Activated CD4-positive, alpha-beta T cell treated with anti-CD3 and anti-CD28 coated beads, Interleukin-2, amount 50 U/mL, for 48 hours (primary cell): ENCODE results near the gene LIN7B.

Experiments
- DNase-seq, 2 experiments: peaks; one replicate each; pipeline ENCODE4 v3.0.0-alpha.2; 2020

LIN7B gene

GRCh38 chr19:49097453-49098288 lies 16.5 kb upstream of the LIN7B start:
- DNase-seq, result peak; percentile 66 to 76

DNA sequence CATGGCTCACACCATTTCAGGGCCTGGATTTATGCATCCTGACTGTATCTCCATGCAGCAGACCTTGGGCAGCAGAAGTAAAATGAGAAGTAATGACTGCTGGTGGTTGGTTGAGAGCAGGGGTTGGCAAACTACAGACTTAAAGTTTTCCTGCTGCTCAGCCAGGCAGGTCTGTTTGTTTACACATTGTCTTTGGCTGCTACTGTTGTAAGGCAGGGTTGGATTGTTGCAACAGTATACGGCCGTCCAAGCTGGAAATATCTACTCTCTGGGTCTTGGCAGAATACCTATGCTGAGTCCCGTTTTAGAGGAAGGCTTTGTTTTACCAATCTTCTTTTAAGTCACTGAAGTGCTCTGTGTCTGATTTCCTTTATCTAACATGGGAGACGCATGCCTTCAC lies 15.4 kb upstream of the LIN7B start:
- DNase-seq, result no peak

GRCh38 chr19:49101160-49101559 lies 13.0 kb upstream of the LIN7B start:
- DNase-seq, result no peak

DNA sequence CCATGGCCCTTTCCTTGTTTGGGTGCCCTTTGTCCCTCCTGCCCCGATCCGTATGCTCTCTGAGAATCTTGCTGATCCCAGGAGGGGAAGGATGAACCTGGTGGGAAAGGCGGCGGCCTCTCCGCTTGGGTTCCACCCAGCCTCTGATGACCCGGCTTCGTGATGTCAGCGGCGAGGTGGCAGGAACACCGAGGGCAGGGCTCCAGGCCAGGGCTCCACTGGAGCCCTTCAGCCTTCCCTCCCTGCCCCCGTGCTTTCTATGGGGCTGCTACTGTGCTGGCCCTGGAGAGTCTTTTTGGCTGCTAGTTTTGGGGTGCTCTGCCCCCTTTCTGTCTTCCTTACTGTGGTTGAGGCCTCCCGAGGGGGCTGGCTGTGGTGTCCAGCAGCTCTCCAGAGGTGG lies 11.9 kb upstream of the LIN7B start:
- DNase-seq, result no peak

DNA sequence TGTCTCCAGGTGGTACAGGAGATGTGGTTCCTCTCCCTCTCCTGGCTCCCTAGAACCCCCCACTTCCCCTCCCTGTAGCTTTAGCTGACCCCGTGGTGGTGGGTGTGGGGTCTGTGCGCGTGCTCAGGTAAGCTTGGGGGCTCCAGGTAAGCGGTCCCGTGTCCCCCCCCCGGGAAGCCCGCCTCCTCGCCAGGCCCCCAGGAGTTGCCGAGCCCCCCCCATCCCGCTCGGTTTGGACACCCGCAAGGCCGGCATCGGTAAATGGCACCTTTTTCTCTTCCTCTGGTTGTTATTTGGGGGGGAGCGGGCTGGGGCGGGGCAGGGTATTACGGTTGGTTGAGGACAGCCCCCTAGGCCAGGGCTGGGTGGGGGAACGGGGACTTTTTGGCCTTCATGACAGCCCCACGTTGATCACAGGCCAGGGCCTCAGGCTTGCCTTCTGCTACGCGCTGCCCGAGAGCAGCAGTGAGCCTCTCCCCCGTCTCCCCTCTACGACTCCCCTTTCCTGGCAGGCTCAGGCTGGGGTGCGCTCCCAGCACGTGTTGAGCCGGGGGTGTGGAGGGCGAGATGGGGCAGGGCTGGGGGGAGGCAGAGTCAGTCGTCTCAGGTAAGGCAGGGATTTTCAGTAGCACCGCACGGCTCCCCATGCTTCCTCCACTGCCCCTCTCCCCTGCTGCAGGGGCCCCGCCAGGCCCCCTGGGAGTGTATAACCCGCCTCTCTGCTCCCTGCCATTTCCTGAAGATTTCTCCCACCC lies 10.7 kb upstream of the LIN7B start:
- DNase-seq, result no peak

DNA sequence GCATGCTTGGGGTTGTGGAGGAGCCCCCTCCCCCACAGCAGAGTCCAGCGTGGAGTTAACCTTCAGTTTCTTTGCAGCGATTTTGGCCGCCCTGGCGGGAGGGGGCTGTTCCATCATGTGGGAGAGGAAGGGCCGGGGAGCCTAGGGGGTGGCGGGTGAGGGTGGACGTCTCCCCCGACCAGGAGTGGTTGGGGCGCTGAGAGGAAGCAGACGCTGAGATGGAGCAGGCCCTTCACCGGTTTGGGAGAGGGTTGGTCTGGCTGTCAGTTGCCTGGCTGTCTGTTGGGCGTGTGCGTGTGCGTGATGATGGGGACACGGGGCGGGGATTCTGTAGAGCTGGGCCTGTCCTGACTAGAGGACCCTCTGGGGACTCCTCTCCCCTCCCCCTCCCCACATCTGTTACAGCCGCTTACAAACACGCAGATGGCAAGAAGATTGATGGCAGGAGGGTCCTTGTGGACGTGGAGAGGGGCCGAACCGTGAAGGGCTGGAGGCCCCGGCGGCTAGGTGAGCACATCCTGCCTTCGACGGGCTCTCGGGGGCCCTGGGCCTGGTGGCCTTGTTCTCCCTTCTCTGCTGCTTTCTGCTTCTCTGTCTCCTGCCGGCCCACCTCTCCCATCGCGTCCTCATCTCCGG lies 9.8 kb upstream of the LIN7B start:
- DNase-seq, result no peak

- peak; percentile 75 to 77 for DNase-seq
Observed at GRCh38 chr19:49106648-49107135, 7.5 kb upstream of the LIN7B start.

DNA sequence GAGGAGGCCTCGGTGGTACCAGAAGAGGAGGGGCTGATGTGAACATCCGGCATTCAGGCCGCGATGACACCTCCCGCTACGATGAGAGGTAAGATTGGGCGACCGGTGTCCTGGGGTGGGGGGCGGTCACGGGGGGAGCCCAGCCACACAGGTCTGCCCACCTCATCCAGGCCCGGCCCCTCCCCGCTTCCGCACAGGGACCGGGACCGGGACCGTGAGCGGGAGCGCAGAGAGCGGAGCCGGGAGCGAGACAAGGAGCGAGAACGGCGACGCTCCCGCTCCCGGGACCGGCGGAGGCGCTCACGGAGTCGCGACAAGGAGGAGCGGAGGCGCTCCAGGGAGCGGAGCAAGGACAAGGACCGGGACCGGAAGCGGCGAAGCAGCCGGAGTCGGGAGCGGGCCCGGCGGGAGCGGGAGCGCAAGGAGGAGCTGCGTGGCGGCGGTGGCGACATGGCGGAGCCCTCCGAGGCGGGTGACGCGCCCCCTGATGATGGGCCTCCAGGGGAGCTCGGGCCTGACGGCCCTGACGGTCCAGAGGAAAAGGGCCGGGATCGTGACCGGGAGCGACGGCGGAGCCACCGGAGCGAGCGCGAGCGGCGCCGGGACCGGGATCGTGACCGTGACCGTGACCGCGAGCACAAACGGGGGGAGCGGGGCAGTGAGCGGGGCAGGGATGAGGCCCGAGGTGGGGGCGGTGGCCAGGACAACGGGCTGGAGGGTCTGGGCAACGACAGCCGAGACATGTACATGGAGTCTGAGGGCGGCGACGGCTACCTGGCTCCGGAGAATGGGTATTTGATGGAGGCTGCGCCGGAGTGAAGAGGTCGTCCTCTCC lies 6.3 kb upstream of the LIN7B start:
- no peak for DNase-seq

GRCh38 chr19:49109051-49109450 lies 5.1 kb upstream of the LIN7B start:
- DNase-seq, result no peak

DNA sequence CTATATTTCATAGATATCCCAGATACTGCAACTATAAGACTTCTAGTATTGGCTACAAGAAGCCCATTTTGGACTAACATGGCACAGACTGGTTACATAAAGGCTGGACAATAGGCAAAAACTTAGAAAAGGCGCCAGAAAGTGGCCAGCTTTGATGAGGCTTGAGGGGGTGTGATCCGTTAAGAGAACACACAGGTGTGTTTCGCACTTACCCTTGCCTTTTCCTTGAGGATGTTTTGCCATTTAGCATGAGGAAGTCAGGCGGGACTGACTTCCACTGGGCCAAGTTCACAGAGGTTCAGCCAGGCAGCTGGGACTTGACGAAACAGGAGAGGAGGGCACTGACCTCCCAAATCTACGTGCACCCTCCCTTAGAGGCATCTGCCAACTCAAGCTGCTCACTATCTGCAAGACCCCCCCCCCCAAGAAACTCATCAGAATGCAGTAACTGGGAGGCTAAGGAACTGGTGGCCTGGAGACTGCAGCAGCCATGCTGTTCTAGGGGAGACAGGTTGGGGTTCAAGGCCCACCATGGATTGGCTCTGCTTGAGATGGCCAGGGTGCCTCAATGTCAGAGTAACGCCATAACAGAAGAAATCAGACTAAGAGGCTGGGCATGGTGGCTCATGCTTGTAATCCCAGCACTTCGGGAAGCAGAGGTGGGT lies 4.5 kb upstream of the LIN7B start:
- DNase-seq, result no peak

- no peak for DNase-seq
Observed at GRCh38 chr19:49110567-49110966, 3.6 kb upstream of the LIN7B start.

GRCh38 chr19:49111218-49111998 lies 2.8 kb upstream of the LIN7B start:
- DNase-seq, result no peak

DNA sequence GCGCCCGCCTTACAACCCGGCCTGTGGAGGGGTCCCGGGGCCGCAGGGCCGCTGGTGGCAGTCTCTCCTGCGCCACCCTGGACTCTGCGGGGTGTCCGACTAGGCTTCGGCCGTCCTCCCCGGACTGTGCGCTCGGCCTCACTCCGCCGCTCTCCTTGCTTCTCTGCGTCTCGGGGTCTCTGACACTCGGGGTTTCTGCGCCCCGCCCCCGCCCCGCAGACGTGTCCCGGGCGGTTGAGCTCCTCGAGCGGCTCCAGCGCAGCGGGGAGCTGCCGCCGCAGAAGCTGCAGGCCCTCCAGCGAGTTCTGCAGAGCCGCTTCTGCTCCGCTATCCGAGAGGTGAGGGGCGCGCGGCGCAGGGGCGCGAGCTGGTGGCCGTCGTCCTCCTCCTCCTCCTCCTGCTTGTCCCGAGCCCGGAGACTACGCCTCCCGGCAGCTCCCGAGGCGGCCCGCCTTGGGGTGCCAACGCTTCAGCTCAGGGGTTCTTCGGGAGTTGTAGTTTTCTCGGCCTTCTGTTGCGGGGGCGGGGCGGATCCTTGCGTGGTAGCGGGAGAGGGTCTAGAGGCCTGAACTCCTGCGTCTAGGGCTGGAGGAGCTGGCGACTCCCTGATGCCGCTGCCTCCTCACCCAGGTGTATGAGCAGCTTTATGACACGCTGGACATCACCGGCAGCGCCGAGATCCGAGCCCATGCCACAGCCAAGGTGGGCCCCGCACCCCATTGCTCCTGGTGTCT lies 627 bp downstream of the LIN7B start:
- DNase-seq, result peak; percentile 58 to 68

DNA sequence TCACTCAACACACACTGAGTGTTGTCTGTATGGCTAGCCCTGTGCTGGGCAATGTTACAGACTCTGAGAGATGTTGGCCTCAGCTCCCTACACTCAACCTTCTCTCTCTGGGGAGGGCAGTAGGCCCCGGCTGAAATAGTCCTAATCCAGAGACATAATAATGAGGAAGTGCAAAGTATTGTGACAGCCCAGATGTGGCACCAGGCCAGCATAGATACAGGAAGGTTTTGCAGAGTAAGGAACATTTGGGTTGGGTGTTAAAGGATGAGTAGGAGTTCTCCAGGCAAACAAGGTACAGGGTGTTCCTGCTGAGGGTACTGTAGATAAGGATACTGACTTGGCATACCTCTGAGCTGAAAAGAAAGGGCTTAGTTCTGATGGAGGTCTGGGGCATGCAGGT lies 2.4 kb downstream of the LIN7B start:
- DNase-seq, result no peak

DNA sequence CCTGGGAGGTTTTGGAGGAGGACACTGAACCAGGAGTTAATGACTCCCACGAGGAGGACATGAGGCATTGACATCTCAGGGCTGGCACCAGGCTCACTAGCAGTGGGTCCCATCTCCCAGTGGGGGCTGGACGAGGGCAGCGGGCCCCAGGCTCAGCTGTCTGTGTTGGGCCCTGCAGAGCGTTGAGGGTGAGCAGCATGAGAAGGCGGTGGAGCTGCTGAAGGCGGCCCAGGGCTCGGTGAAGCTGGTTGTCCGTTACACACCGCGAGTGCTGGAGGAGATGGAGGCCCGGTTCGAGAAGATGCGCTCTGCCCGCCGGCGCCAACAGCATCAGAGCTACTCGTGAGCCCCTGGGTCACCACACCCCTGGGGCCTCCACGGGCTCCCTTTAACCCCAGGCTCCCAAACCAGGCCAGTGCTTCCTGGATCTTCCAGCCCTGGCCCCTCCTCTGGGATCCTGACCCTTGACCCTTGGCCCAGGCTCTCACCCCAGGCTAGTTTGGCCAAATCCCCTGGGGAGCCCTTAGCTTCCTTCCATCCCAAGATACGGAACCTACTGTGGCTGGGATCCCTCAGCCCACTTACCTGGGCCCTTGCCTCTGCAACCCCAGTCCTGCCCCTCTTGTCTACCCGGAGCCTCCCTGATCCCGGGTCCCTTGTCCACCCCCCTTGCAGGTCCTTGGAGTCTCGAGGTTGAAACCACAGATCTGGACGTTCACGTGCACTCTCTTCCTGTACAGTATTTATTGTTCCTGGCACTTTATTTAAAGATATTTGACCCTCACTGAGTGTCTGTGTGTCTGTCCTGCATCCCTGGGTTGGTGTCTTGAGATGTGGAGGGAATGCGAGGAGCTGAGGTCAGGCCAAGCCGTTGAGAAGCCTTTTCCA lies 3.8 kb downstream of the LIN7B start:
- DNase-seq, result no peak

GRCh38 chr19:49118565-49119410 lies 4.6 kb downstream of the LIN7B start, which contains the start of gene C19orf73:
TSS of gene C19orf73 (minus strand) at chr19:49119143. CDS start at chr19:49119022, 121 bp downstream.
- DNase-seq, result peak; percentile 94 to 95

- DNase-seq, result peak in 1 of 2 experiments; percentile 30
Observed at GRCh38 chr19:49119411-49120324, 5.5 kb downstream of the LIN7B start, which contains the start of gene PPFIA3. TSS of gene PPFIA3 (plus strand) at chr19:49119544. CDS start at chr19:49127874, 8,330 bp downstream.
